B cell (primary cell): ENCODE data around the gene AP5M1.

Source experiments
- EZH2 ChIP-seq: IDR thresholded peaks from 2 replicates; pipeline ENCODE4 v1.6.1; 2012; ENCODE audit warnings: borderline replicate concordance, low read depth, mild to moderate bottlenecking, moderate library complexity, low read length; ENCODE audit not compliant: insufficient read depth, poor library complexity, severe bottlenecking
- TF ChIP-seq, protein P1 (sequence below): fragments of 200-600 bp; IDR thresholded peaks from one replicate; pipeline ENCODE4 v1.8.0; 2022; ENCODE audit warnings: antibody characterized with exemption, mild to moderate bottlenecking

DNA sequence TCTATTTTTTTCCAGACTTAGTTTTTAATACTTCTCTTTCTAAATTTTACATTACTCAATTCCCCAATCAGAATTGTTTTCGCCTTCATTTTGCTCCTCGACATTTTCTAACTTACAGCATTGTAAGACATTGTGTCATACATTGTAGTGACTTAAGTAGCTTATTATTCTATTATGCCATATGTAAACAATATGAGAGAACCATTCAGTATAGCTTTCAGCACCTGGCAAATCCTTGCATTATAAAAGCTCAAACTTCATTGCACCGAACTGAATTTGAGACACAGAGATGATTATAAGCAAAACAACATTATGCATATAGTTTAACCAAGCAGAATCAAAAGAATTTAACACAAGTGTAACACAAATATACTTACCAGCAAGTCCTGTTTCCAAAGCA, 46.8 kb upstream of the AP5M1 start:
- TF ChIP-seq, protein P1, sequence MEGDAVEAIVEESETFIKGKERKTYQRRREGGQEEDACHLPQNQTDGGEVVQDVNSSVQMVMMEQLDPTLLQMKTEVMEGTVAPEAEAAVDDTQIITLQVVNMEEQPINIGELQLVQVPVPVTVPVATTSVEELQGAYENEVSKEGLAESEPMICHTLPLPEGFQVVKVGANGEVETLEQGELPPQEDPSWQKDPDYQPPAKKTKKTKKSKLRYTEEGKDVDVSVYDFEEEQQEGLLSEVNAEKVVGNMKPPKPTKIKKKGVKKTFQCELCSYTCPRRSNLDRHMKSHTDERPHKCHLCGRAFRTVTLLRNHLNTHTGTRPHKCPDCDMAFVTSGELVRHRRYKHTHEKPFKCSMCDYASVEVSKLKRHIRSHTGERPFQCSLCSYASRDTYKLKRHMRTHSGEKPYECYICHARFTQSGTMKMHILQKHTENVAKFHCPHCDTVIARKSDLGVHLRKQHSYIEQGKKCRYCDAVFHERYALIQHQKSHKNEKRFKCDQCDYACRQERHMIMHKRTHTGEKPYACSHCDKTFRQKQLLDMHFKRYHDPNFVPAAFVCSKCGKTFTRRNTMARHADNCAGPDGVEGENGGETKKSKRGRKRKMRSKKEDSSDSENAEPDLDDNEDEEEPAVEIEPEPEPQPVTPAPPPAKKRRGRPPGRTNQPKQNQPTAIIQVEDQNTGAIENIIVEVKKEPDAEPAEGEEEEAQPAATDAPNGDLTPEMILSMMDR: no peak
- no peak for TF ChIP-seq EZH2
